HEK293 (cell line): Measurements from ENCODE around the gene MRPS27.

Experiments used
- GLIS1 ChIP-seq: fragments of 450-650 bp; formaldehyde crosslinking; IDR thresholded peaks from 2 replicates; pipeline ENCODE4 v1.5.1; 2016; ENCODE audit warnings: missing biosample characterization, missing genetic modification characterization
- HOXA7 ChIP-seq: sonication (generic); formaldehyde crosslinking; IDR thresholded peaks from 2 replicates; pipeline ENCODE4 v1.8.1; 2022; ENCODE audit warnings: missing genetic modification reagents, borderline replicate concordance
- HOXC10 ChIP-seq: sonication (generic); formaldehyde crosslinking; IDR thresholded peaks from 2 replicates; pipeline ENCODE4 v1.8.1; 2023; ENCODE audit warnings: mild to moderate bottlenecking, missing genetic modification reagents
- INSM2 ChIP-seq: fragments of 450-650 bp; formaldehyde crosslinking; IDR thresholded peaks from 2 replicates; pipeline ENCODE4 v1.5.1; 2016; ENCODE audit warnings: missing biosample characterization, missing genetic modification characterization
- MEIS1 ChIP-seq: sonication (generic); formaldehyde crosslinking; IDR thresholded peaks from 2 replicates; pipeline ENCODE4 v1.8.1; 2022; ENCODE audit warnings: missing genetic modification reagents, mild to moderate bottlenecking, borderline replicate concordance
- OVOL3 ChIP-seq: fragments of 450-650 bp; formaldehyde crosslinking; IDR thresholded peaks from 2 replicates; pipeline ENCODE4 v1.5.1; 2016; ENCODE audit warnings: missing biosample characterization, missing genetic modification characterization
- SP7 ChIP-seq: fragments of 450-650 bp; formaldehyde crosslinking; IDR thresholded peaks from 2 replicates; pipeline ENCODE4 v1.5.1; 2016; ENCODE audit warnings: missing biosample characterization, missing genetic modification characterization
- TSHZ1 ChIP-seq: fragments of 450-650 bp; formaldehyde crosslinking; IDR thresholded peaks from 2 replicates; pipeline ENCODE4 v1.5.1; 2016; ENCODE audit warnings: missing biosample characterization, missing genetic modification characterization, borderline replicate concordance
- ZBTB20 ChIP-seq: fragments of 450-650 bp; formaldehyde crosslinking; IDR thresholded peaks from 2 replicates; pipeline ENCODE4 v1.5.1; 2016; ENCODE audit warnings: missing biosample characterization, missing genetic modification characterization
- ZEB2 ChIP-seq: fragments of 450-650 bp; formaldehyde crosslinking; IDR thresholded peaks from 2 replicates; pipeline ENCODE4 v1.5.1; 2016; ENCODE audit warnings: missing biosample characterization, missing genetic modification characterization
- ZFHX2 ChIP-seq: fragments of 450-650 bp; formaldehyde crosslinking; conservative IDR thresholded peaks from 2 replicates; pipeline ENCODE4 v1.5.1; 2016; ENCODE audit warnings: missing biosample characterization, missing genetic modification characterization
- ZNF112 ChIP-seq: fragments of 450-650 bp; formaldehyde crosslinking; IDR thresholded peaks from 2 replicates; pipeline ENCODE4 v1.5.0; 2017; ENCODE audit warnings: missing biosample characterization, missing genetic modification characterization
- ZNF114 ChIP-seq: fragments of 450-650 bp; formaldehyde crosslinking; IDR thresholded peaks from 2 replicates; pipeline ENCODE4 v1.5.0; 2017; ENCODE audit warnings: missing biosample characterization, missing genetic modification characterization
- ZNF138 ChIP-seq: fragments of 450-650 bp; formaldehyde crosslinking; IDR thresholded peaks from 2 replicates; pipeline ENCODE4 v1.5.1; 2016; ENCODE audit warnings: missing biosample characterization, missing genetic modification characterization, borderline replicate concordance
- ZNF146 ChIP-seq: fragments of 450-650 bp; formaldehyde crosslinking; IDR thresholded peaks from 2 replicates; pipeline ENCODE4 v1.5.1; 2016; ENCODE audit warnings: missing biosample characterization, missing genetic modification characterization
- ZNF248 ChIP-seq: fragments of 450-650 bp; formaldehyde crosslinking; IDR thresholded peaks from 2 replicates; pipeline ENCODE4 v1.5.1; 2017; ENCODE audit warnings: missing biosample characterization, missing genetic modification characterization
- ZNF311 ChIP-seq: fragments of 450-650 bp; formaldehyde crosslinking; IDR thresholded peaks from 2 replicates; pipeline ENCODE4 v1.5.1; 2017; ENCODE audit warnings: missing biosample characterization, missing genetic modification characterization, borderline replicate concordance
- ZNF341 ChIP-seq: fragments of 450-650 bp; formaldehyde crosslinking; IDR thresholded peaks from 2 replicates; pipeline ENCODE4; 2016; ENCODE audit warnings: low read depth, missing biosample characterization, missing genetic modification characterization
- ZNF558 ChIP-seq: fragments of 450-650 bp; formaldehyde crosslinking; IDR thresholded peaks from 2 replicates; pipeline ENCODE4 v1.5.1; 2016; ENCODE audit warnings: missing biosample characterization, missing genetic modification characterization
- ZNF561 ChIP-seq: fragments of 450-650 bp; IDR thresholded peaks from 2 replicates; pipeline ENCODE4 v1.5.1; 2018; ENCODE audit warnings: missing biosample characterization, missing genetic modification characterization, borderline replicate concordance
- ZNF704 ChIP-seq: fragments of 450-650 bp; formaldehyde crosslinking; IDR thresholded peaks from 2 replicates; pipeline ENCODE4 v1.5.1; 2016; ENCODE audit warnings: missing biosample characterization, missing genetic modification characterization
- ZNF707 ChIP-seq: fragments of 450-650 bp; formaldehyde crosslinking; IDR thresholded peaks from 2 replicates; pipeline ENCODE4 v1.5.1; 2016; ENCODE audit warnings: missing biosample characterization, missing genetic modification characterization
- ZNF768 ChIP-seq: fragments of 450-650 bp; formaldehyde crosslinking; IDR thresholded peaks from 2 replicates; pipeline ENCODE4 v1.5.1; 2018; ENCODE audit warnings: missing biosample characterization, mild to moderate bottlenecking, missing genetic modification characterization
- ZXDB ChIP-seq: fragments of 450-650 bp; formaldehyde crosslinking; IDR thresholded peaks from 2 replicates; pipeline ENCODE4 v1.5.1; 2016; ENCODE audit warnings: missing biosample characterization, missing genetic modification characterization
- TF ChIP-seq, protein P1 (sequence below): fragments of 450-650 bp; formaldehyde crosslinking; IDR thresholded peaks from 2 replicates; pipeline ENCODE4 v1.5.1; 2017; ENCODE audit warnings: missing biosample characterization, missing genetic modification characterization
- TF ChIP-seq, protein P2 (sequence below): fragments of 450-650 bp; formaldehyde crosslinking; IDR thresholded peaks from 2 replicates; pipeline ENCODE4 v1.5.1; 2016; ENCODE audit warnings: missing biosample characterization, missing genetic modification characterization
- TF ChIP-seq, protein P3 (sequence below): fragments of 450-650 bp; formaldehyde crosslinking; IDR thresholded peaks from 2 replicates; pipeline ENCODE4 v1.5.1; 2017; ENCODE audit warnings: missing biosample characterization, missing genetic modification characterization

Gene MRPS27

GRCh38 chr5:72209147-72210115 is 110.6 kb downstream of the MRPS27 start (continued):
- TF ChIP-seq, protein P1, sequence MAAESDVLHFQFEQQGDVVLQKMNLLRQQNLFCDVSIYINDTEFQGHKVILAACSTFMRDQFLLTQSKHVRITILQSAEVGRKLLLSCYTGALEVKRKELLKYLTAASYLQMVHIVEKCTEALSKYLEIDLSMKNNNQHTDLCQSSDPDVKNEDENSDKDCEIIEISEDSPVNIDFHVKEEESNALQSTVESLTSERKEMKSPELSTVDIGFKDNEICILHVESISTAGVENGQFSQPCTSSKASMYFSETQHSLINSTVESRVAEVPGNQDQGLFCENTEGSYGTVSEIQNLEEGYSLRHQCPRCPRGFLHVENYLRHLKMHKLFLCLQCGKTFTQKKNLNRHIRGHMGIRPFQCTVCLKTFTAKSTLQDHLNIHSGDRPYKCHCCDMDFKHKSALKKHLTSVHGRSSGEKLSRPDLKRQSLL (tag by site-specific recombination) = no peak
- TF ChIP-seq MEIS1 (CRISPR knock-in tag) = no peak
- peak; percentile 59; the same call in 1 of the 2 replicates for TF ChIP-seq ZXDB
- no peak for TF ChIP-seq ZNF138
- TF ChIP-seq ZNF768 (tag by site-specific recombination) = 0 out of 2 replicates have a peak, but pooled peaks have one; percentile 32
- no peak for TF ChIP-seq HOXA7 (CRISPR knock-in tag)
- no peak for TF ChIP-seq HOXC10 (CRISPR knock-in tag)
- TF ChIP-seq ZNF248 (tag by site-specific recombination) = no peak
- TF ChIP-seq ZNF558 (tag by site-specific recombination) = no peak
- no peak for TF ChIP-seq TSHZ1 (tag by site-specific recombination)
- 0 out of 2 replicates have a peak, but pooled peaks have one; percentile 25 for TF ChIP-seq ZBTB20 (tag by site-specific recombination)
- TF ChIP-seq ZNF311 (tag by site-specific recombination) = no peak
- no peak for TF ChIP-seq ZNF707 (tag by site-specific recombination)
- peak; percentile 88 for TF ChIP-seq GLIS1 (tag by site-specific recombination)
- TF ChIP-seq, protein P2, sequence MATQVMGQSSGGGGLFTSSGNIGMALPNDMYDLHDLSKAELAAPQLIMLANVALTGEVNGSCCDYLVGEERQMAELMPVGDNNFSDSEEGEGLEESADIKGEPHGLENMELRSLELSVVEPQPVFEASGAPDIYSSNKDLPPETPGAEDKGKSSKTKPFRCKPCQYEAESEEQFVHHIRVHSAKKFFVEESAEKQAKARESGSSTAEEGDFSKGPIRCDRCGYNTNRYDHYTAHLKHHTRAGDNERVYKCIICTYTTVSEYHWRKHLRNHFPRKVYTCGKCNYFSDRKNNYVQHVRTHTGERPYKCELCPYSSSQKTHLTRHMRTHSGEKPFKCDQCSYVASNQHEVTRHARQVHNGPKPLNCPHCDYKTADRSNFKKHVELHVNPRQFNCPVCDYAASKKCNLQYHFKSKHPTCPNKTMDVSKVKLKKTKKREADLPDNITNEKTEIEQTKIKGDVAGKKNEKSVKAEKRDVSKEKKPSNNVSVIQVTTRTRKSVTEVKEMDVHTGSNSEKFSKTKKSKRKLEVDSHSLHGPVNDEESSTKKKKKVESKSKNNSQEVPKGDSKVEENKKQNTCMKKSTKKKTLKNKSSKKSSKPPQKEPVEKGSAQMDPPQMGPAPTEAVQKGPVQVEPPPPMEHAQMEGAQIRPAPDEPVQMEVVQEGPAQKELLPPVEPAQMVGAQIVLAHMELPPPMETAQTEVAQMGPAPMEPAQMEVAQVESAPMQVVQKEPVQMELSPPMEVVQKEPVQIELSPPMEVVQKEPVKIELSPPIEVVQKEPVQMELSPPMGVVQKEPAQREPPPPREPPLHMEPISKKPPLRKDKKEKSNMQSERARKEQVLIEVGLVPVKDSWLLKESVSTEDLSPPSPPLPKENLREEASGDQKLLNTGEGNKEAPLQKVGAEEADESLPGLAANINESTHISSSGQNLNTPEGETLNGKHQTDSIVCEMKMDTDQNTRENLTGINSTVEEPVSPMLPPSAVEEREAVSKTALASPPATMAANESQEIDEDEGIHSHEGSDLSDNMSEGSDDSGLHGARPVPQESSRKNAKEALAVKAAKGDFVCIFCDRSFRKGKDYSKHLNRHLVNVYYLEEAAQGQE (tag by site-specific recombination) = no peak
- TF ChIP-seq ZNF704 = no peak
- TF ChIP-seq ZNF114 (tag by site-specific recombination) = no peak
- peak; percentile 91 for TF ChIP-seq ZNF561 (tag by site-specific recombination)
- TF ChIP-seq INSM2 (tag by site-specific recombination) = no peak
- TF ChIP-seq OVOL3 (tag by site-specific recombination) = no peak
- no peak for TF ChIP-seq ZNF112 (tag by site-specific recombination)
- TF ChIP-seq SP7 (tag by site-specific recombination) = peak; percentile 76
- TF ChIP-seq, protein P3, sequence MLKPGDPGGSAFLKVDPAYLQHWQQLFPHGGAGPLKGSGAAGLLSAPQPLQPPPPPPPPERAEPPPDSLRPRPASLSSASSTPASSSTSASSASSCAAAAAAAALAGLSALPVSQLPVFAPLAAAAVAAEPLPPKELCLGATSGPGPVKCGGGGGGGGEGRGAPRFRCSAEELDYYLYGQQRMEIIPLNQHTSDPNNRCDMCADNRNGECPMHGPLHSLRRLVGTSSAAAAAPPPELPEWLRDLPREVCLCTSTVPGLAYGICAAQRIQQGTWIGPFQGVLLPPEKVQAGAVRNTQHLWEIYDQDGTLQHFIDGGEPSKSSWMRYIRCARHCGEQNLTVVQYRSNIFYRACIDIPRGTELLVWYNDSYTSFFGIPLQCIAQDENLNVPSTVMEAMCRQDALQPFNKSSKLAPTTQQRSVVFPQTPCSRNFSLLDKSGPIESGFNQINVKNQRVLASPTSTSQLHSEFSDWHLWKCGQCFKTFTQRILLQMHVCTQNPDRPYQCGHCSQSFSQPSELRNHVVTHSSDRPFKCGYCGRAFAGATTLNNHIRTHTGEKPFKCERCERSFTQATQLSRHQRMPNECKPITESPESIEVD (tag by site-specific recombination) = peak; percentile 72
- TF ChIP-seq ZFHX2 (tag by site-specific recombination) = no peak
- no peak for TF ChIP-seq ZNF146
- no peak for TF ChIP-seq ZNF341 (tag by site-specific recombination)
- peak; percentile 57 for TF ChIP-seq ZEB2 (tag by site-specific recombination)
